DMS153 treated with DMSO at 0.1 percent for 48 hours (cell line): ENCODE measurements around the gene MRPS17.
"Not testable (repeated sequence)": the region's sequence is repeated elsewhere in the genome, so short reads cannot be mapped to it uniquely, and the experiment has no call there.

Experiments
- DNase-seq: peaks from one replicate; lab custom pipeline; 2025; ENCODE audit not compliant: unreplicated experiment; lab: John Stamatoyannopoulos, UW

Gene MRPS17

DNA sequence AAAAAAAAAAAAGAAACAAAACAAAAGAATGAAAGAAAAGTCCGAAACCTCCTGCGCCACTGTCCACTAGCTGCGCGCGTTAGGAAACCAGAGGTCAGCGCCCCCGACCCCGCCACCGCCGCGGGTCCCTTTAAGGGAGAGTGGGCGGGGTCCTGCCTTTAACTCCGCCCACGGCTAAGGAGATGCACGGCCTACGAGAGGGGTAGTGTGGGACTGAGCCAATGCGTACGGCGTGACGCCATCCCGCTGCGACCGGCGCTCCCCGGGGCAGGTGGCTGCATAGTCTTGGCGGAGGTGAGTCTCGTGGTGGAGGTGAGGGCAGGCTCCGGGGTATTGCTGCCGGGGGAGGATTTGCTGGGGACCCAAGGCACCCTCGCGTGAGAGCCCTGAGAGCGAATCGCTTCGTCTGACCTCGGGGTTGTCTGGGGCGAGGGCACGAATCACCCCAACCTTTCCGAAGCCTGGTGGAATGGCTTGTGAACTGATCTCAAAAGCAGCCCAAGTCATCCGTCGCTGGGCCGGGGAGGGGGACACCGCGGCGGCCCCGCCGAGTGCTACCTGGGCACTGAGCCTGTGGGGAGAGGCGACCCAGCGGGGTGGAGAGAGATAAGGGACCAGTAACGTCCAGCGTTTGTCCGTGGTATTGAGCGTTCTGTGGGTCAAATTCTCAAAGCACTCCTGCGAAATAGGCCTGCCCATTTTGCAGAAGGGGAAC lies at the start of gene MRPS17:
MRPS17 (plus strand) TSS at position 241 of the 715 bp plus-strand sequence. CDS start 1,319 bp downstream, outside the sequence.
- DNase-seq = peak; percentile 85

GRCh38 chr7:55903985-55904759 lies 47.5 kb upstream of the MRPS17 start:
- DNase-seq = no peak

DNA sequence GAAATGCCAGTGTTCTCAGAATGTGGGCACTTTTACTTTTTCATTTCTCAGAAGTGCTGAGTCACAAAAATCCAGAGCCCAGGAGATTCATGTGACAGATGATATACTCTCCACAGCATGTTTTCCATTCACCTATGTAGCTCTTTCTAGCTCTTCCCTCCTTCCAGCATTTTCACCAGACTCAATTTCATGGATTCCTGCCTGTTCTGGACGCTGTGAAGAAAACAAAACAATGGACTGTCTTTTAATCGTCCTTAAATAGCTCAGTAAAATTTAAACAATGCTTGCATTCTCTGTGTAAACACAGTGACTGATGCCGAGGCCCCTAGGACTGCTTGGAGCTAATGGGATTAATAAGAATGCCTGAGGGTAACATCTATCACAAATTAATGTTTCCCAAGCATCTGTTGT lies 38.9 kb upstream of the MRPS17 start:
- no peak for DNase-seq

- DNase-seq = no peak
These were observed 33.9 kb upstream of the MRPS17 start for GRCh38 chr7:55917771-55918170.

DNA sequence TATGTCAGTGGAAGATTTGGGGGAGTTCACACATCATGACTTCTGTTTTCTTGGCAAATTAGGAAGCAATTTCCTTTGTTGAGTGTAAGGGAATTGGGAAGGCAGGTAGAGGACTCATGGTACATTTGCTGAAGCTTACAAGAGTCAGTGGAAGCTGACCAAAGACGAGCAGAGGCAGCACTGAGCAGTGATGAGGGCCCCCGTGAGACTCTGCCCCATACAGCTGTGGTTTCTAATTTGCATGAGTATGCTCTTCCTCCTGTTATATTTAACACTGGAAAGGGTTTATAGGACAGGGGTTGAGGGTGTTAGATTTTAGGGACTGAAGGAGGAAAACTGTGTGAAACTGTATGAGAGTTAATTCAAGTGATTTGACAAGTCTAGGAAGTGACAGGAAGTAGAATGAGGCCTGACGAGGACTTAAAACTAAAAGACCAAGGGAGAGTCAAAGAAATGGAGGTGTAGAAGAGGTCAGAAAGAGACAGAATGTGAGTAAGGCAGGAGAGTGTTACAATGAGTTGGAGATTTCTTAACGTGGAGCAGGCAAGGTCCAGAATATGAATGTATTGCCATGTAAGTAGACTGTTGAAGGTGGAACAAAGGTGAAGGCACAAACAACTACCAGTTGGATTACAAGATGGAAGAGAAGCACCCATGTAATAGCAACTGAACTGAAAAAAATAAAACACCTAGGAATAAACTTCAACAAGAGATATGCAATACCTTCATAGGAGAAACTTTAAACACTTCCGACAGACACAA lies 23.5 kb upstream of the MRPS17 start:
- no peak for DNase-seq

GRCh38 chr7:55931421-55932151 lies 20.1 kb upstream of the MRPS17 start:
- DNase-seq = no peak

DNA sequence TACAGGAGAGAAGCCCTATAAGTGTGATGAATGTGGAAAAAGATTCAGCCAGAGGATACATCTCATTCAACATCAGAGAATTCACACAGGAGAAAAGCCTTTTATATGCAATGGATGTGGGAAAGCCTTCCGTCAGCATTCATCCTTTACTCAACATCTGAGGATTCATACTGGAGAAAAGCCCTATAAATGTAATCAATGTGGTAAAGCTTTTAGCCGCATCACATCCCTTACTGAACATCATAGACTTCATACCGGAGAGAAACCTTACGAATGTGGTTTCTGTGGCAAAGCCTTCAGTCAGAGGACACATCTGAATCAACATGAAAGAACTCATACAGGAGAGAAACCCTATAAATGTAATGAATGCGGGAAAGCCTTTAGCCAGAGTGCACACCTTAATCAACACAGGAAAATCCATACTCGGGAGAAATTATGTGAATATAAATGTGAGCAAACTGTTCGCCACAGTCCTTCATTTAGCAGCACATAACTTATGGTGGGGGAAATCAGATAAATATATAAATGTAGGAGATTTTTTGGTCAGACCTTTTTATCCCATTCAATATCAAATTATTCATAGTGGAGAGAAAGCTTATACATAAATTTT lies 12.1 kb upstream of the MRPS17 start:
- no peak for DNase-seq

DNA sequence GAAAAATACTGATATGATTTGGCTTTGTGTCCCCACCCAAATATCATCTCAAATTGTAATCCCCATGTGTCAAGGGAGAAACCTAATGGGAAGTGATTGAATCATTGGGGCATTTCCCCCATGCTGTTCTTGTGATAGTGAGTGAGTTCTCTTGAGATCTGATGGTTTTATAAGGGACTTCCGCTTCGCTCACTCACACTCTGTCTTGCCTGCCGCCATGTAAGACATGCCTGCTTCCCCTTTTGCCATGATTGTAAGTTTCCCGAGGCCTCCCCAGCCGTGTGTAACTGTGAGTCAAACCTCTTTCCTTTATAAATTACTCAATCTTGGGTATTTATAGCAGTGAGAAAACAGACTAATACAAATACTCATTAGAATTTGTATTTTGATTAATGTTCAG lies 5.1 kb upstream of the MRPS17 start:
- DNase-seq = no peak

- DNase-seq = not testable (repeated sequence)
These were observed 635 bp downstream of the MRPS17 start for GRCh38 chr7:55952352-55952671.

GRCh38 chr7:55953707-55954475 lies 2.2 kb downstream of the MRPS17 start:
- no peak for DNase-seq

GRCh38 chr7:55957190-55957589 lies 5.5 kb downstream of the MRPS17 start:
- no peak for DNase-seq

DNA sequence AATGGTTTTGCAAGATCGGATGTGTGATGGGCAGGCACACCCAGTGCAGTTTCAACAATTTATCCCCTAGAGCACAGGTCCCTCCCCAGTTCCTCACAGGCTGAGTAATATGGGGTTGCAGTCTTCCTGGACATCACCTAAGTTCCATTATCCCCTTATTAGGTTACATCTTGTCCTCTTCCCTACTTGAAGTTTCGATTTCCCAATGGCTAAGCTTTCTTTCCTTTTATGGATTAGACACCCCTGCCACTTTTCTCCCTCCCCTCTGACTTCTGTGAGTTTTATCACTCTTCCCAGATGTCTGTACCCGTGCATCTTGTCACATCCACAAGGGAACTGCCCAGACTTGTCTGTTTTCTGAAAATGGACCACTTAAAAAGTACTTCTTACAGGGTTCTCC lies 10.3 kb downstream of the MRPS17 start:
- no peak for DNase-seq

DNA sequence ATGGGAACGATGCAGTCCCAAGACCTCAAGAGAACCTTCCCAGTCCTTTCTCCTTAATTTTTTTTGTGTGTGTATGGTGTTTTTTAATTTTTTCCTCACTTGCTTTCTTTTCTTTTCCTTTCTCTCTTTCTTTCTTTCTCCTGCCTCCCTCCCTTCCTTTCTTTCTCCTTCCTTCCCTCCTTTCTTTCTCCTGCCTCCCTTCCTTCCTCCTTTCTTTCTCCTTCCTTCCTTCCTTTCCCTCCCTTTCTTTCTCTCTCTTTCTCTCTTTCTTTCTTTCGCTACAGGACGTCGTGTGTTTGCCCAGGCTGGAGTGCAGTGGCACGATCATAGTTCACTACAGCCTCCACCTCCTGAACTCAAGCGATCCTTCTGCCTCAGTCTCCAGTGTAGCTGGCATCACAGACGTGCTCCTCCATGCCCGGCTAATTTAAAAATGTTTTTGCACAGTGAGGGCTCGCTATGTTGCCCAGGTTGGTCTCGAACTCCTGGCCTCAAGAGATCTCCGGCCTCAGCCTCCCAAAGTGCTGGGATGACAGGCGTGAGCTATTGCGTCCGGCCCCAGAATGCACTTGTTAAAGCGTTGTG lies 12.0 kb downstream of the MRPS17 start:
- DNase-seq = no peak

DNA sequence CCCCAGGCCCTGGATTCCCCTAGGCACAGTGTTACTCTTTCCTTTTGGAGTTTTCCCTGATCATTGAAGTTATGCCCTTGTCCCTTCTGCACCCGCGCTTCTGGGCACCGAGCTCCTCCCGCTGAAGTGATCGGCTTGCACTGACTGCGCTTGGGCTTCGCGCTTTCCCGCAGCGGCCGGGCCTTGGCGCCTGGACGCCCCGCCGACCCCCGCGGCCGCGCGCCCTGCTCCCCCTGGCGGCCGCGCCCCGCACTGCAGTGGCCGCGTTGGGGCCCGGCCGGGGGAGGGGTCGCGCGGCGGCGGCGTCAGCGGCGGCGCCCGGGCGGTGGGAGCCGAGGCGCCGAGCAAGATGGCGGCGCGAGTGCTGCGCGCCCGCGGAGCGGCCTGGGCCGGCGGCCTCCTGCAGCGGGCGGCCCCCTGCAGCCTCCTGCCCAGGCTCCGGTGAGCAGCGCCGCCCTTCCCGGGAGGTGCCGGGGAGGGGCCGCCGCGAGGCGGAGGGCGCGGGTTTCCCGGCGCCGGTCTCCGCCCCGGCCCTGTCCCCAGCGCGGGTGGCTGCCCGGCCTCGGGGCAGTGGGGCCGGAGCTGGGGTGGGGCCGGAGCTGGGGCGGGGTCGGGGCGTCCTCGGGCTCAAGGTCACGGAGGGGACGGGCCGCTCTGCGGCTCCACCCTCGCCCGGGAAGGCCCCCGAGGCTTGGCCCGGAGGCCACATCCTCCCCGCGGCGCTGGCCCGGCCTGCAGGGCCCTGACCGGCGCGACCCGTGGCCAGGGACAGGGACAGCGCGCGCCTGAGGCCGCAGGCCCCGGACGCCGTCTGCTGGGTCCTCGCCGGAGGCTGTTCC lies 12.8 kb downstream of the MRPS17 start, which contains the start of gene NIPSNAP2:
NIPSNAP2 (plus strand) TSS at position 325 of the 839 bp plus-strand sequence; CDS start at position 350, 25 bp downstream.
- DNase-seq = peak; percentile 32

- no peak for DNase-seq
These were observed 13.4 kb downstream of the MRPS17 start for GRCh38 chr7:55965100-55965470.

DNA sequence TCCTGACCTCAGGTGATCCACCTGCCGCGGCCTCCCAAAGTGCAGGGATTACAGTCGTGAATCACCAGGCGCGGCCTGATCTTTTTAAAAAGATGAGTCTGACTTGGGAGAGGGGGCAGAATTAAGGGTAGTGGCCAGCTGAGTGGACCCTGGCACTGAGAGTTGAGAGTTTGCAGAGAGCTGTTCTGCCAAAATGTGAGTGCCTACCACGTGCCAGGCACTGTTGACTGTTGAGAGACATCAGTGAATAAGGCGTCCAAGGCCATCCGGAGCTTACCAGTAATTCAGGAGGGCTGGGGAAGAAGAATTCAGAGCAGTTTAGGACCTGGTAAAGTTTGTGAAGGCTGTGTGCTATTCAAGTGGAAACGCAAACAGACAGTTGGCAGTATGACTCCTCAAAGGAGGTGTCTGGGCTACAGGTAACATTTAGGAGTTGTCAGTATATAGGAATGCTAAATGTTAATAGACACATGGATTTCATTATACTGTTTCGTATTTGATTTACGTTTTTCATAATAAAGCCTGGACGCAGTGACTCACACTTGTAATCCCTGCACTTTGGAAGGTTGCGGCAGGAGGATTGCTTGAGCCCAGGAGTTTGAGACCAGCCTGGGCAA lies 14.2 kb downstream of the MRPS17 start:
- no peak for DNase-seq

DNA sequence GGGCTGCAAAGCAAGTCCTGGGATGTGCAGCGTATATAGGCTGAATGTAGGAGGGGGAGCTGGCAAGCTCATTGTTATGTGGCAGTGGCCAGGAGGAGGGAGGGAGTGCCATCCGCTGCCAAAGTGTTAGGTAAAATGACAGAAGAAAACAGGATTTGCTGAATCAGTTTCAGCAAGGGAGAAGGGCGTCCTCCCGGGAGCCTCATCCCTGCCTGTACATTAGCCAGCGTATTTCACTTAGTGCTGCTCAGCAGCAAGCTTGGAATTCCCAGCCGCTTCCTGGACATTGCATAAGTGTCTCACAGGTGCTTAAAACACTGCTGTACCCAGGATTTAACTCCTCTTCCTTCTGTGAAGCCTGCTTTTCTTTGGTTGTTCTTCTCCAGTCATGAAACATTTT lies 15.2 kb downstream of the MRPS17 start:
- no peak for DNase-seq

DNA sequence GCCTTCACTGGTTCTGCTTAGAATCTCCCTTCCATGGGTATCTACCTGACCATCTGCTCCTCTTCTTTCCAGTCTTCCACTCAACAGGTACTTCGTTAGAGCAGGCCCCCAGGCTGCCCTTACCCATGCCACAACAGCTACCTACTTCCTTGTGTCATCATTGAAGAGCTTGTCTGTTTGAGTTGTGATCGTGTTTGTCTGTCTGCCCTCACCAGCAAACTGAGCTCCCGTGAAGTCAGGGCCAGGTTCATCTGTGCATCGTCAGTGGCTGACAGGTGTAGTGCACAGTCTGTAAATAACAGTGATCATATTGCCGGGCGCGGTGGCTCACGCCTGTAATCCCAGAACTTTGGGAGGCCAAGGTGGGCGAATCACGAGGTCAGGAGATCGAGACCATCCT lies 17.7 kb downstream of the MRPS17 start:
- DNase-seq = no peak
